HPDE6-E6E7 (cell line): Measurements from ENCODE around the gene TMEM170A.
"Not testable (repeated sequence)": the region's sequence is repeated elsewhere in the genome, so short reads cannot be mapped to it uniquely, and the experiment has no call there.

Source experiments
- DNase-seq: peaks from one replicate; pipeline ENCODE4 v3.0.0; 2011; ENCODE audit warnings: missing footprints; ENCODE audit errors: extremely low spot score

The TMEM170A gene

DNA sequence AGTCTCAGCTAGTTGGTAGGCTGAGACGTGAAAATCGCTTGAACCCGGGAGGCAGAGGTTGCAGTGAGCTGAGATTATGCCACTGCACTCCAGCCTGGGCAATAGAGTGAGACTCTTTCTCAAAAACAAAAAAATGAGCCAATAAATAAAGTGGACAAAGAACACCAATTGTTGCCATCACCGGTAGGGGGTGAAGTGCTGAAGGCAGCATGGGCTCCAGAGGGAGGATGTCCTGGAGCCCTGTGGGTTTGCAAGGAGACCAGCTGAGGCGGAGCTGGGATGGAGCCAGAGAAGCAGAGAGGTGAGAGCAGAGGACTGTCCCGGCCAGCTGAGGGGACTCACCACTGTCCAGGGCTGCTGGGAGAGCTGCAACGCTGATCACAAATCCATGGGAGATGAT, 17.0 kb upstream of the TMEM170A start:
- no peak for DNase-seq

DNA sequence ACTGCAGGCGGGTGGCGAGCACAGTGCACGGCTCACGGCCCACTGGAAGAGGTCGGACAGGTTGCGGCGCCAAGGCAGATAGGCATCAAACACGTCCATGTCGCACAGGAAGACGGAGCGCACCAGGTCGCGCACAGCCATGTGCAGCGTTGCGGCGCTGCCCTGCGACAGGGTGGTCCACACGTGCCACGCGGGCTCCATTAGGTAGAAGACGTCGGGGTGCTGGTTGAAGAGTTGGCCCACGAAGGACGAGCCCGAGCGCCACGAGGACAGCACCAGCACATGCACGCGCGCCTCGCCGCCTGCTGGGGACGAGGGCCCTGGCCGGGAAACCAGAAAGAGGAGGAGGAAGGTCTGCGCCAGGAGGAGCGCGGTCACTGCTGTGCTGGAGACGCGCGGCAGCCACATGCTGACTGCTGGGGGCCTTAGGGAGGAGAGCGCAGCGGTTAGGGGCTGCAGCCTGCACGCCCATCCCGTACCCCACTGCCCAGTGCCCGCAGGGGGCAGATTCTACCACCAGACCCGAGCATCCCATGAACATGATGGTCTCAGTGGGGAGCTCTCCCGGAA, 15.0 kb upstream of the TMEM170A start:
- no peak for DNase-seq

DNA sequence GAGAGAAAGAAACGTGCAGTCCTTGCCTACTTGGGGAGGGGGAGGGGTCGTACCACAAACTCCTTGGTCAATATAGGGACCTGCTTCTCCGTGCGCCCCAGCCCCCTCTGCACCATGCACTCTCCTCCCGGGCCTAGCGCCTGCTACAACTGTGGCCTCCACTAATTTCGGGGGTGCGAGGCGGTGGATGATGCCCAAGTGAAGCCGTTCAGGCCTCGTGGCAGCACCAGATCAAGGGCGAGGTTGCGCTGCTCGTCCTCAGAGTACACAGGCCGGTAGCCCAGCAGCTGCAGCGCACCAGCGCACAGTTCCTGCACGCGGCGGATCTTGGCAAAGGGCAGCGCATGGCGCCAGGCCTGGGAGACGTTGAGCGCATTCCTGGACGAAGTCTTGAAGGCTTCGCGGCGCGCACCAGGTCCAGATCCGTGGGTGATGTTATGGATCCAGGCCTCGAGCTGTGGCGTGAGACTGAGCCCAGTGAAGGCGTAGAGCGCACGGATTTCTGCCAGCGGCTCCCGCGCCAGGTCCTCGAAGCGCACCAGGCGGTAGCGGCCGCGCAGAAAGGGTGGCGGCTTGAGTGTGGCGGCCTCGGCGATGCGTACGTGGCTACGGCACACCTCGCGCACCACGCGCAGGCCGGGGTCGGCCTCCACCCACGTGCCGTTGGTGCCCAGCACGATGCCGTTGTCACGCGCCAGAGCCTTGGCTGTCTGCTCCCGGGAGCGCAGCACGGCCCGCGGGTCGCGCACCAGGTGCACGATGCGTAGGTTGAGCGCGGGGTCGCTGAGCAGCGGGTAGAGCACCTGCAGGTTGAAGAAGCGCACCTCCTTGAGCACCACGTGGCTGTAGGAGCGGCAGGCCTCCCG, 14.2 kb upstream of the TMEM170A start:
- no peak for DNase-seq

DNA sequence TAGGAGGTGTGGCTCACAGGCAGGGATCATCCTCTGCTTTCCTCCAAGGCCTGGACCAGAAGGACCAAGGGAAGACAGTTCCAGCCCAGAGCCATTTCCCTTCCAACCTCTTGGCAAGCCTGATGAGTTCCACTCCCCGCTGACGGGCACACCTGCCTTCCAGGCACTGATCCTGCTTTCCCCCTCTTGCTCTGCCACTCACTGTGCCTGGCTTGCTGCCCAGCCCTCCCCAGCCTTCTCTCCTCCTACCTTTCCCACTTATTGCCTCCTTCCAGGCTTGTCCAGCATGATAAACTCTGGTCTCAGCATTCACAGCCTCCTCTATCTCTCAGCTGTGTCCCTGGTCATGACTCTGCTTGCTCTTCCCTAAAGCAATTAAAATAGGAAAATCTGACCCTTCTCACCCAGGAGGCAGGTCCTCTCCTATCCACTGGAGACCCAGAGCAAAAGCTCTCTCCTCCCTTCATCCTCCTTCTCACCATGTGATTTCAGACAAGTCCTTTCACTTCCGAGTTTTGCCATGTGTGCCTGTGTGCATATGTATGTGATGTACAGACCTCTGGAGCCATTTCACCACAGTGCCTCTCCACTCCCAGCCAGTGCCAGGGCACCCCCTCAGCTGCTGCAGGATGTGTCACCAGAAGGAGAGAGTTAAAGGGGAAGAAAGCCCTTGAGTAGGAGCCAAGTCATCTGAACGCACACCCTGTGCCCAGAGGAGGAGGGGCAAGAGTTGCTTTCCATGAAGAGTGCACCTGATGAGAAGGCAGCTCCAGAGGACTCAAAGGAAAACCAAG, 13.4 kb upstream of the TMEM170A start:
- no peak for DNase-seq

DNA sequence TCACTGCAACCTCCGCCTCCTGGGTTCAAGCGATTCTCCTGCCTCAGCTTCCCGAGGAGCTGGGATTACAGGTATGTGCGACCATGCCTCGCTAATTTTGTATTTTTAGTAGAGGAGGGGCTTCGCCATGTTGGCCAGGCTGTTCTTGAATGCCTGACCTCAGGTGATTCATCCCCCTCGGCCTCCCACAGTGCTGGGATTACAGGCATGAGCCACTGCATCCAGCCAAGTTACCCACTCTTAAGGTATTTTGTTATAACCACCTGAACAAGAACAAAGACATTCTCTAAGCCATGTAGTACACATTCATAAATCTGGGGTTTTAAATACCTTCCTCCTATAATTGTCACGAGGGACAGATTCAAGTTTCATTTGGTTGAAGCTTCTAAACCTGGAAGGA, 12.3 kb upstream of the TMEM170A start:
- DNase-seq = no peak

DNA sequence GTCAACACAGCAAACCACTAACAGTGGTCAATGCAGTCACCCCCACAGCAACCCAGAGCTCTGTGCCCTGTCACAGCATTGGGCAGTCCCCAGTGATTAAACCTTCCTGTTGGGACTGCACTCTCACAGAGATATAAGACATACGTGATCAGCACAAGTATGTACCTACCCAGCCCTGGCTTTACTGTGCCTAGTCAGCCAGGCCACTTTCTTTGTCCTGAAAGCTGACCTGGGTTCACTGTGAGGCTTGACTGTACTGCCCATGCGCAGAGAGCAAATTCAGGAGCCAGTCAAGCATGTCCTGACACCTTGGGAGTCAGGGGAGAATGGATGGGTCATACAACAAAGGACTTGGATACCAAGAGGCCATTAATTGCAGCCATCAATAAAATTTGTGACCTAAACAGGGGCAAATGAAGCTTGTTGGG, 10.9 kb upstream of the TMEM170A start:
- no peak for DNase-seq

DNA sequence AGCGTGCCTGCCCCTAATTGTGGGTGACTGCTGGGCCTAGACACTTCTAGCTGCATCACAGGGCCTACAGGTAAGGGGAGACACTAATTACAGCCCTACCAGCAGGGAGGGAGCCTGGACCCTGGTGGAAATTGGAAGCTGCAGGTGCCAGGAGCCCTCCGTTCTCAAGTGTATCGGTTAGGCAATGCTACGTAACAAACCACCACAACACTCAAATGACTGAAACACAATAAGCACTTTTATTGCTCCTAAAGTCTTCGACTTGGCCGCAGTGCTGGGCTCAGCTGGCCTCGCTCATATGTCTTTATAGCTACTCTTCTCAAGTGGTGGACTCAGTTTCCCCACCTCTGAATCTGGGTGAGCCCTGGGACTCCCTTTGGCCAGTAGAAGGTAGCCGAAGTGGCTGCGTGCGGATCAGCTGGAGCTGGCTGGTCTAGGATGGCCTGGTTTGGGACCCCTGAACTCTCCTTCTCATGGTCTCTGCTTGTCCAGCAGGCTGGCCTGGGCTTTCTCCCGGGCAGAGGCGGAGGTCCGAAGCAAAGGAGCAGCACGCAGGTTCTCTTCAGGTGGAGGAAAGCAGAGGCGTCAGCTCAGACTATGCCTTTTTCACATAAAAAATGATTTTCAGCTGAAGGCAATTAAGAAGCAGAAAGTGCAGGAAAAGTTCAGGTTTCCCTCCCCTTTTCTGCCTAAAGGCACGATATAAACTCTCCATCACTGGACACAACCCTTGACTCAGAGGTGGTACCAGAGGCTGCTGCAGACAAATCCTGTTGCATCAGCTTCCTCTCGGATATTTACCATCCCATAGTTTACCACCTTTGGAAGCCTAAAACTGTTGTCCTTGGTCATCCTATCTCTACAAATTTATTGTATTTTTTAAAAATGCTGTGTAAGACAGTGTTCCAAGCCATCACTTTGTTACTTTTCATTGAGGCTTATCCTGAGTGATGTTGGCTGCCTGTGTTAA, 8.7 kb upstream of the TMEM170A start:
- DNase-seq = no peak

DNA sequence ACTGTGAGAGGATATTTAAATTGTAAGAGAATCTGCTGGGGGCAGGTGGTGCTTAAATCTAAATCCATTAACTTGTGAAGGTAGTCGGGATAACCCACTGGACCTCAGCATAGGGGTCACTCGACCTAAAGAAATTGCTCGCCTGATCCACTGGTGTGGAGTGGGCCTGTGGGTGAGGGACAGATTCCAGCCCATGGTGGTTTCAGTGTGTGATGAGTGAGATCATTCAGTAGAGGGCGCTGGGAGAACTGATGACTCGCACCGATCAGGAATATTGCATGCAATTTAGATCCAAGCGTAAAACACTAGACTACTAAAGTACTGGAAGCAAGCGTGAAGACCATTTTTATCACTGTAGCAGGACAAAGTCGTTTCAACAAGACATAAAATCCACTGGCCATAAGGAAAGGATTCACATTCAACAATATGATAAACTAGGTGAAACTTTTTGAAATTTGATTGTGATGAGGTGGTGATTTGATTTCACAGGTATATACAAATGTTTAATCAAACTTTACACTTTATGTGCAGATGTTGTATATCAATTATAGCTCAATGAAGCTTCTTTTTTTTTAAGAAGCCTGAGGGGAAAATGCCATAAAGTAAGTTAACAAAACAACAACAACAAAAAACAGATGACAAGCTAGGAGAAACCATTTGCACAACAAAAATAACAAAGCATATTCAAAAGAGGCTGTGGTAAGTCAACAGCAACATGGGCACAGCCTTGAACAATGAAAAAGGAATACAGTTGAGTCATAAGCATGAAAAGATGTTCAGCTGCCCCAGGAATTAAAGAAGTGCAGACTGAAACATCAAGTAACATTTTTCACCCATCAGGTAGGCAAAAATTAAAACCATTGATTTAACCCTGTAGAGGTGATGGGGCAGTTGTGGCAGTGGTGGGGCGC, 7.5 kb upstream of the TMEM170A start:
- DNase-seq = peak; percentile 85

DNA sequence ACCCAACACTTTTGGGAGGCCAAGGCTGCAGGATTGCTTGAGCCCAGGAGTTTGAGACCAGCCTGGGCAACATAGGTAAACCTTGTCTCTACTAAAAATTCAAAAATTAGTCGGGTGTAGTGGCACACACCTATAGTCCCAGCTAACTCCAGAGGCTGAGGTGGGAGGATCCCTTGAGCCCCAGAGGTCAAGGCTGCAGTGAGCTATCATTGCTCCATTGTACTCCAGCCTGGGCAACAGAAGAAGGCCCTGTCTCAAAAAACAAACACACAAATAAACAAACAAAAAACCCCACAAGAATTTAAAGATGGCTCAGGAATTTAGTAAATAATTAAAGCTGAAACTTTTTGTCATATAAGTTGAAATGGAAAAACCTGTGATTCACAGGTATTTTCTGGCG, 2.3 kb upstream of the TMEM170A start:
- no peak for DNase-seq

DNA sequence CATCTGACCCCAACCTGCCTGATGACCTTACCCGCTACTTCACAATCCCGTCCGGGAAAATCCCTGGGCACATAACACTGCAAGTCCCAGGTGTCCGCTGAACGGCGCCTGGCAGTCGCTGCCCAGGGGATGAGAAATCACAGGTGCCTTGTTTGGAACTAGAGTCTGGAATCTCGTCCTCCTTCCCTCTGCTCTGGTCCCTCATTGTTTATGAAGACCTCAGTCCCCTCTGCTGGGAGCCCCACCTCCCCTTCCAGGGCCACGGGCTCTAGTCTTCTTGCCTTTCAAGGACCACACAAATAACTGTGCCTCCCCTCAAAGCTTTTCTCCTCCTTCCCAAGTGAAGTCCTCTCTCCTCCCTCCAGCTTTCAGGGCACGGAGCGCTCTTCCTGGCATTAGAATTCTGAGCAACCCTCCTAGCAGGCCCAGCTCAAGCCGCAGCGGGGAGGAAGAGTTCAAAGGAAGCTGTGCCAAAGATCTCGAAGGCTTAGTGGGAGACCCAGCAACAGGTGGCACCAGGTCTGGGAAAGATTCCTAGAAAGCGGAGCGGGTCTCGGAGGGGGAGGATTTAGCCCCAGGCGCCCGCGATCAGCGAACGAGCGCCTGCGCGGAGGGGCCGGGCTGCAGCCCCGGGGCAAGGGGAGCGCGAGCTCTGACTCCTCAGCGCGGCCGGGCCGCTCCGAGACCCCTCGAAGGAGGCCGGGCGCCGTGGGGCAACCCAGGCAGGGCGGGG, 934 bp downstream of the TMEM170A start:
- DNase-seq = not testable (repeated sequence)

DNA sequence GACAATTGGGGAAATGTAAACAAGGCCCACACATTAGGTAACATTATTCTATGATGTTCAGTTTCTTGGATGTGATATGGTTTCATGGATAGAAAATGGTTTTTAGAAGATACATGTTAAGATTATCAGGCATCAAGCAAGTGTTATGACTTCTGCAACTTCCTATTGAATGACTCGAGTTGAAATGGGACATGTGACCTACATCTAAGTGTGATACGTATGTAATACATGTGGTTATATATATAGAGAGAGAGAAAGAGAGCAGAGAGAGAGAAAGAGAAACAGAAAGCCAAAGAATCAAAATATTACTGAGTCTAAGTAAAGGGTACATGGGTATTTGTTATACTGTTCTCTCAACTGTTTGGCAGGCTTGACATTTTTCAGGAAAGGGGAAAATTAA, 1.7 kb downstream of the TMEM170A start:
- no peak for DNase-seq

DNA sequence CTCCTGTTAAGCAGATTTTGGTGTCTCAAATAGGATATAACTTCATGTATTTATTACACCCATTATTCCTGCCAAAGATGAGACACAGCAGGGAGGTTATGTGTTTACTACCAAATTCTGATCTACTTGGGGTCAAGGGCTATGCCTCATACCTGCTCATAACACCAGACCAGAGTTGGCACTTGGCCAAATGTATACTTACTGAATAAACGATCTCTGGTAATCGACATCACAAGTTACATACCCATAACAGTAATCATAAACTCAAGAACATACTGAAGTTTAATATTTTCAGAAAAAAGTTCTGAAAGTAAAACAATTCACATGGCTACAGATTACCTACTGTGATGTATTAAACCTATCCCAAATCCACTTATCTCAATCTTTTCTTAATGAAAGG, 2.9 kb downstream of the TMEM170A start:
- DNase-seq = no peak

DNA sequence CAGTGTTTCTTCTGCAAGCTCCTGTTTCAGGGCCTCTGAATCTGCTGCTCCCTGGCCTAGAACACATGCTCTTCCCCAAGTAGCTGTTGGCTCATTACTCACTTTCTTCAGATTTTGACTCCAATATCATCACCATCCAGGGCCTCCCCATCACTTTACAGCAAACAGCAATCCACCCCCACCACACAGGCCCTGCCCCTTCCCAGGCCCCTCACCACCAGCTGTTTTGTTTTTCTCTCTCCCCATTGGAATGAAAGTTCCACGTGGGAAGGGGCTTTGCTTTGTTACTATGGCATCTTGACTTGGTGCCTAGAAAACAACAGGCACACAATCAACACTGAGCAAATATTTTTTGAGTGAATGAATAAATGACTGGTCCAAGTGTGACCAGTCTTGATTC, 4.0 kb downstream of the TMEM170A start:
- DNase-seq = no peak

DNA sequence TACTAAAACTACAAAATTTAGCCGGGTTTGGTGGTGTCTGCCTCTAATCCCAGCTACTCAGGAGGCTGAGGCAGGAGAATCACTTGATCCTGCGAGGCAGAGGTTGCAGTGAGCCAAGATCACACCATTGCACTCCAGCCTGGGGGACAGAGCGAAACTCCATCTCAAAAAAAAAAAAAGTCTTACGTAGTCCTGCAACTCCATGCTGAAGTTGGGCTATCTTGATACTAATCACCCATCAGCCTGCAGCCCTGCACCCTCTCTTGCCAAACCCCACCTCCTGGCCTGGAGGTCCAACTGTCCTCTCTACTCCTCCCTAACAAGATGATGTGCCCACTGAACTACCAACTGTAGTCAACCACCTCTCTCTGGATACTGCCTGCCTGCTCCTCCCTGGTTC, 4.8 kb downstream of the TMEM170A start:
- no peak for DNase-seq

DNA sequence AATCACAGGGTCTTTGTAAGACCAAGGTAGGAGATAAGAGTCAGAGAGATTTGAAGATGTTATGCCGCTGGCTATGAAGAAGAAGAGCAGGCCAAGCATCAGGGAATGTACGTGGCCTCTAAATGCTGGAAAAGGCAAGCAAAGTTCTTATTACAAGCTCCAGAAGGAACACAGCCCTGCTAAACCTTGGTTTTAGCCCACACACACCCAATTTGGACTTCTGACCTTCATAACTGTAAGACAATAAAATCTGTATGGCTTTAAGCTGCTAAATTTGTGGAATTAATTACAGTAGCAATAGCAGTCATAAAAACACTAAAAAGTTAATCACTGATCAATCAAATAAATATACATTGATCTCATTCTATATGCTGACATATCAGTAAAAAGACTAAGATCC, 6.0 kb downstream of the TMEM170A start:
- DNase-seq = no peak

DNA sequence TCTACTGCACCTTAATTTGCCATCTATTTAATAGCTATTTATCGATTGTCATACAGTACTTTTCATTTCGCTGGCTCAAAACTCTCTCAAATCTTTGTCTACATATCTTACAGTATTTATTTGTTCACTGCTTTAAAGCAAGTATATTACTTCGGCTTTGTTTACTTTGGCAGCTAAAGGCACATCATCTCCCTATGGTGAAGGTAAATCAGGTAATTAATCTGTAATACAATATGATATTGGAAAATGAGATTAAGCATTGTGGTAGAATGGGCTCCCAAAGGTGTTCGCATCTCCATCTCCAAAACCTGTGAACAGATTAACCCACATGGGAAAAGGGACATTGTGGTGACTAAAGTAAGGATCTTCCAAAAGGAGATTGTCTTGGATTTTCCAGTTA, 6.5 kb downstream of the TMEM170A start:
- no peak for DNase-seq

DNA sequence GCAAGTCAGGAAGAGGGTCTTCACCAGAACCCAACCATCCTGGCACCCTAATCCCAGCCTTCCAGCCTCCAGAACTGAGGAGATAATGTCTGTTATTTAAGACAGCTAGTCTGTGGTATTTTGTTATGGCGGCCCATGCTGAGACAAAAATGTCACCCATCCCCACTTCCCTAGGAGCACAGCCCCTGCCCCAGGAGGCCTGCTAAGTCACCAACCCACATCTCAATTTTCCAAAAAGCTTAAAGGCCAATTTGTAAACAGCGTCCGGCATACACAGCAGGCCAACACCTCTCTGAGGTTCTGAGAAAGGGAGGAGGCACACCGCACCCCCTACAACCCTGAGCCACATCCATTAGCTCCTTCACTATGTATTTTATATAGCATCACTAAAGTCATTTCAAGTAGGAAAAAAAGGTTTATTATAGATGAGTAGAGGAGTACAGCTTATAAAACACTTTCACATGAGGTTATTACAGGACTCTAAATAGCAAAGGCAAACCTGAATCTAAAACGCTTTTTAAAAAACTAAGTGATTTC, 6.9 kb downstream of the TMEM170A start:
- no peak for DNase-seq

DNA sequence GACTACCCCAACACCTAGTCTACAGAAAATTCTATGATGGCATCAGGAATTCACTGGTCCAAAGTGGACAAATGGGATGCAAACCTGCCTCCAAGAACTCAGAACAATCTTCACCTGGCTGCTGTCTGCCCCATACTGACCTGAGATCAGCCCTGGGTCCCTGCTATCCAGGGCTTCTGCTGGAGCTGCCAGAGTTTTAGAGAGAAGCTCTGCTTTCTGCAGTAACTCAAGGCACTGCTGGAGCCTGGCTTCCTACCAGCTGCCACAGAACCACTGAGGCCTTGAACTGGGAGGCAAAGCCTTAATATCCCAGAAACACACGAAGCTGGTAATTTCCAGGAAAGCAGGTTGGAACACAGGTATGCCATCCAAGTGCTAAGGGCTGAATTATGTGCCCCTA, 7.5 kb downstream of the TMEM170A start:
- DNase-seq = no peak

DNA sequence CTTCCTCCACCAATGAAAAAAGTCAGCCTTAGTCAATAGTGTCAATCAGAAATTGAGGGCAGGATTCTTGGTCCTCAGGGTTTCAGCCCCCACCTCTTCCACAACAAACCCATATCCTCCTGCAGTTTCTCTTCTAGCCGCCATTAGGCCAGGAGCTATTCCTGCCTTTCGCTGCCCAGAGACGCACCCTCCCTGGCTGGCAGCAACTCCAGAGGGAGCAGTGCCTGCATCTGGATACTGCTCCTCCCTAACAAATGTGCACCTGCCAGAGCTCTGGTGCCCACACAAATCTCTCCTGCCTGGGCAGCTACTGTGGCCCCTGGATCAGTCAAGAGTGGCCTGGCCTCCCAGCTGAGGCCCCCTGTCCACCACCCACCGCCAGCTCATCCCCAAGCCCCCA, 8.0 kb downstream of the TMEM170A start:
- not testable (repeated sequence) for DNase-seq

DNA sequence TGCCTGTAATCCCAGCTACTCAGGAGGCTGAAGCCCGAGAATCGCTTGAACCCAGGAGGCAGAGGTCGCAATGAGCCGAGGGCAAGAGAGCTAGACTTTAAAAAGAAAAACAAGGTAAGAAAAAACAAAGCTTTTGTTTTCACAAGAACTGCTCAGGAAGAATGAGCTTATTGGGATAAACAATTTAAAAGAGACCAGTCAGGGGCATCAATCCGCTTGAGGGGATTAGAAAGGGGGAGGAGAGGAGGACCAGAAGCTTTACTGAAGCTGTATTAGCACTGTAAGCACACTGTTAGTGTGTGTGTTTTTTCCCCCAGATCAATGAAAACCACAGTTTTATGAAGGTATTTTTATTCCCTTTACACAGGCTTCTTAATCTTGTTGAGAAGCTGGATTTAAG, 8.8 kb downstream of the TMEM170A start:
- DNase-seq = no peak
